ENCODE data around the gene NPR1. TPM values are rescaled to one million over a fixed set of nuclear protein-coding genes. Genes with fewer than 3 reads are reported as not detected.

NPR1 gene
- total RNA-seq, 1 experiment from 2014 or later, result not detected

DNA sequence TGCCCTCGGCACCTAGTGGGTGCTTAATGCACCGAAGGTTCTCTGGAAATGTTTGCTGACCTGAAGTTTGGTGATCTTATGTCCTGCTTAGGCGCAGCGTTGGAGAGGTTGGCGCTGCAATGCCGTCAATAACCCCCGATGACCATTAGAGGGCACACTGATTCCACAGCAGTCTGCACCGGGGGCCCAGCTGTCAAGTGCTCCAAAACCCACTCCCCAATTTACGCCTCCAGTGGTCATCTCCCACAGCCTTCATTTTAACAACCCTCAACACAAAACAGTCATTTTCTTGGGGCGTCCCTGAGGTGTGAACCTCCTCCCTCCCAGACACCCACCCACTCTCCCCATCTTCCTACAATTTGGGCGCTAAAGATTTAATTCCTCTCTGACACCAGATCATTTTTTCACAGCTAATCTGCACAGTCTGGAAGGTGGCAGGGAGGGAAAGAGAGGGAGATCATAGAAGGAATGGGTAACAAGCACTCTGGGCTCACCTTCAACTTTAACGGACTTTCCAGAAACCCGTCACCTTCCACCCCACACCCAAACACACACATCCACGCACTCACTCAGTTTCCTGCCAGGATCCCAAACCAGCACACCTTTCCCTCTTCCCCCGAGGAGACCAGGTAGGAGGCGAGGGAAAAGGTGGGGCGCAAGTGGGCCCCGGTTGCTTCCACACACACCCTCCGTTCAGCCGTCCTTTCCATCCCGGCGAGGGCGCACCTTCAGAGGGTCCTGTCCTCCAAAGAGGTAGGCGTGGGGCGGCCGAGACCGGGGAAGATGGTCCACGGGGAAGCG lies 570 bp upstream of the NPR1 start:
- BruUV-seq (replicated peaks), result no TSS peak
- CTCF ChIA-PET, result interaction anchor here (0.6 to 1.2 kb wide), 6 partner anchors 31 to 308 kb away, joined by 3 to 4 read pairs (median 3); partner anchors contain the start of genes INTS3 and RAB13
- Mint-ChIP-seq H3K36me3 (ENCODE audit: insufficient read depth, unreplicated experiment) (peaks cover 17% of the 10 kb centered on the region), H3K27ac (ENCODE audit: unreplicated experiment) (peak overlapping the region; percentile 62), H3K9me3 (ENCODE audit: low read depth, unreplicated experiment) (no peaks in the 10 kb centered on the region), H3K4me1 (ENCODE audit: low read depth, unreplicated experiment) (peaks cover 25% of the 10 kb centered on the region), H3K4me3 (ENCODE audit: low read depth, unreplicated experiment) (peak overlapping the region; percentile 71), H3K27me3 (ENCODE audit: unreplicated experiment) (peaks cover 61% of the 10 kb centered on the region)
- TF ChIP-seq, protein P1, sequence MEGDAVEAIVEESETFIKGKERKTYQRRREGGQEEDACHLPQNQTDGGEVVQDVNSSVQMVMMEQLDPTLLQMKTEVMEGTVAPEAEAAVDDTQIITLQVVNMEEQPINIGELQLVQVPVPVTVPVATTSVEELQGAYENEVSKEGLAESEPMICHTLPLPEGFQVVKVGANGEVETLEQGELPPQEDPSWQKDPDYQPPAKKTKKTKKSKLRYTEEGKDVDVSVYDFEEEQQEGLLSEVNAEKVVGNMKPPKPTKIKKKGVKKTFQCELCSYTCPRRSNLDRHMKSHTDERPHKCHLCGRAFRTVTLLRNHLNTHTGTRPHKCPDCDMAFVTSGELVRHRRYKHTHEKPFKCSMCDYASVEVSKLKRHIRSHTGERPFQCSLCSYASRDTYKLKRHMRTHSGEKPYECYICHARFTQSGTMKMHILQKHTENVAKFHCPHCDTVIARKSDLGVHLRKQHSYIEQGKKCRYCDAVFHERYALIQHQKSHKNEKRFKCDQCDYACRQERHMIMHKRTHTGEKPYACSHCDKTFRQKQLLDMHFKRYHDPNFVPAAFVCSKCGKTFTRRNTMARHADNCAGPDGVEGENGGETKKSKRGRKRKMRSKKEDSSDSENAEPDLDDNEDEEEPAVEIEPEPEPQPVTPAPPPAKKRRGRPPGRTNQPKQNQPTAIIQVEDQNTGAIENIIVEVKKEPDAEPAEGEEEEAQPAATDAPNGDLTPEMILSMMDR (IDR thresholded peaks at IDR 0.05; ENCODE audit: unreplicated experiment), result peak; percentile 96
- intact Hi-C loops (cut with micrococcal nuclease; ENCODE audit: unreplicated experiment), result loop anchor here (1.0 to 5.0 kb wide), 2 partner anchors 71 to 309 kb away; partner anchors contain the start of gene RAB13
- peak; percentile 66 for DNase-seq

DNA sequence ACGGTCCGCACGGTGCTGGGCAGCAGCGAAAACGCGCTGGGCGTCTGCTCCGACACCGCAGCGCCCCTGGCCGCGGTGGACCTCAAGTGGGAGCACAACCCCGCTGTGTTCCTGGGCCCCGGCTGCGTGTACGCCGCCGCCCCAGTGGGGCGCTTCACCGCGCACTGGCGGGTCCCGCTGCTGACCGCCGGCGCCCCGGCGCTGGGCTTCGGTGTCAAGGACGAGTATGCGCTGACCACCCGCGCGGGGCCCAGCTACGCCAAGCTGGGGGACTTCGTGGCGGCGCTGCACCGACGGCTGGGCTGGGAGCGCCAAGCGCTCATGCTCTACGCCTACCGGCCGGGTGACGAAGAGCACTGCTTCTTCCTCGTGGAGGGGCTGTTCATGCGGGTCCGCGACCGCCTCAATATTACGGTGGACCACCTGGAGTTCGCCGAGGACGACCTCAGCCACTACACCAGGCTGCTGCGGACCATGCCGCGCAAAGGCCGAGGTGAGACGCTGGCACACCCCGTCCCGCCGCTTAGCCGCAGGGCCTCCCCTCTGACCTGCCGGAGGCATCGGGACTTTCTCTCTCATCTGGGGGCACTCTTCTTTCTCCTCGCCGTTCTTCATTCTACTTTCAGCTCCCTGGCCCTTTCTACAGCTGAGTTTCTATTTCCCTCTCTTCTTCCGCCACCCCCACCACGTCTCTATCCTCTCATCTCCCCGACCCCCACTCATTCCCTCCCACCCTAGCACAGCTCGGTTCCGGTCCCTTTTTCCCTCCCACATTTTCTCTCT lies 1.0 kb downstream of the NPR1 start:
- Mint-ChIP-seq H3K27ac (ENCODE audit: unreplicated experiment) (no peak overlapping the region), H3K27me3 (ENCODE audit: unreplicated experiment) (peaks cover 77% of the 10 kb centered on the region)
- CTCF ChIA-PET, result interaction anchor here (0.9 kb wide), 1 partner anchor 307 kb away, joined by 3 read pairs; the partner anchor contains the start of gene RAB13

DNA sequence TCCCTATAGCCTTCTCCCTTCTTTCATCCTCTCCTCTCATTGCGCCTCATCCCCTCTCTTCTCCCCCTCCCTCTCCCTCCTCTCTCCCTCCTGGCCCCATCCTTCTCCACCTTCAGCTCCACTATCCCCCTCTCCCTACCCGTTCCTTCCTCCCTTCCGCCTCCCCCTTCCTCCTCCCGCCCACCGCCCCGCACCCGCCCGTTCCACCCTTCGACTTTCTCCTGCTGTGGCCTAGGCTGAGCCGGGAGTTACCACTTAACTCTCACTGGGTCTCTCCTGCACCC lies 1.6 kb downstream of the NPR1 start:
- peaks cover 17% of the 10 kb centered on the region for H3K36me3 Mint-ChIP-seq (ENCODE audit: insufficient read depth, unreplicated experiment)
- intact Hi-C loops (cut with micrococcal nuclease; ENCODE audit: unreplicated experiment), result no loop called here
- peaks cover 33% of the 10 kb centered on the region for H3K4me1 Mint-ChIP-seq (ENCODE audit: low read depth, unreplicated experiment)
- no peaks in the 10 kb centered on the region for H3K9me3 Mint-ChIP-seq (ENCODE audit: low read depth, unreplicated experiment)
- TF ChIP-seq, protein P1 (IDR thresholded peaks at IDR 0.05; ENCODE audit: unreplicated experiment), result no peak
- peak overlapping the region; percentile 71 for H3K4me3 Mint-ChIP-seq (ENCODE audit: low read depth, unreplicated experiment)
- no TSS peak for BruUV-seq (replicated peaks)
- CTCF ChIA-PET, result no interaction called here
- no peak overlapping the region for H3K27ac Mint-ChIP-seq (ENCODE audit: unreplicated experiment)
- peaks cover 83% of the 10 kb centered on the region for H3K27me3 Mint-ChIP-seq (ENCODE audit: unreplicated experiment)
- no peak for DNase-seq

More for the DNA sequence above, 1.0 kb downstream of the NPR1 start:
- Mint-ChIP-seq H3K4me1 (ENCODE audit: low read depth, unreplicated experiment) (peaks cover 33% of the 10 kb centered on the region), H3K9me3 (ENCODE audit: low read depth, unreplicated experiment) (no peaks in the 10 kb centered on the region), H3K4me3 (ENCODE audit: low read depth, unreplicated experiment) (peak overlapping the region; percentile 71), H3K36me3 (ENCODE audit: insufficient read depth, unreplicated experiment) (peaks cover 17% of the 10 kb centered on the region)
- peak; percentile 28 for DNase-seq
- intact Hi-C loops (cut with micrococcal nuclease; ENCODE audit: unreplicated experiment), result loop anchor here (5.0 kb wide), 1 partner anchor 308 kb away; the partner anchor contains the start of gene RAB13
- TF ChIP-seq, protein P1 (IDR thresholded peaks at IDR 0.05; ENCODE audit: unreplicated experiment), result peak; percentile 47
- BruUV-seq (replicated peaks), result no TSS peak

DNA sequence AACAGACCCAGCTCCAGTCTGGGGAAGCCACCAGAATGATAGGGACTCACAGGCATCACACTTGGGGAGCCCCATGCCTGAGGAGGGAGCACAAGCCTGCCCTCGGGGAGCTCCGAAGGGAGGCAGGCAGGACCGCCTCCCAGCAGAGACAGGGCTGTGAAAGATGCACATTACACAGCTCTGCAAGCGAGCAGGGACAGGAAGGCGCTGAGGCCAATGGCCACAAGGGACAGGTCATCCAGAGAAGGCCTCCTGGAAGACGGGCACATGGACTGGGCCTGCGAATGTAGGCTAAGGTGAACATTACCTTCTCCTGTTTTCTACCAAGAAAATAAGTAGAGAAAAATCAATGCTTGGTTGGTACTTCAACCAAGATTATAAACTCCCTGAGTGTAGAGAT lies 4.2 kb downstream of the NPR1 start:
- peaks cover 17% of the 10 kb centered on the region for H3K36me3 Mint-ChIP-seq (ENCODE audit: insufficient read depth, unreplicated experiment)
- CTCF ChIA-PET, result interaction anchor here (1.0 kb wide), 1 partner anchor 26 kb away, joined by 3 read pairs; no protein-coding TSS in a partner anchor
- intact Hi-C loops (cut with micrococcal nuclease; ENCODE audit: unreplicated experiment), result no loop called here
- DNase-seq, result no peak
- no peaks in the 10 kb centered on the region for H3K9me3 Mint-ChIP-seq (ENCODE audit: low read depth, unreplicated experiment)
- TF ChIP-seq, protein P1 (IDR thresholded peaks at IDR 0.05; ENCODE audit: unreplicated experiment), result no peak
- no peak overlapping the region for H3K27ac Mint-ChIP-seq (ENCODE audit: unreplicated experiment)
- H3K4me3 Mint-ChIP-seq (ENCODE audit: low read depth, unreplicated experiment), result no peak overlapping the region
- peaks cover 29% of the 10 kb centered on the region for H3K4me1 Mint-ChIP-seq (ENCODE audit: low read depth, unreplicated experiment)
- BruUV-seq (replicated peaks), result no TSS peak
- peaks cover 94% of the 10 kb centered on the region for H3K27me3 Mint-ChIP-seq (ENCODE audit: unreplicated experiment)

Measured in Calu3 (cell line).